HepG2 (cell line): Measurements from ENCODE around the gene FBXO8. TPM values are rescaled to one million over a fixed set of nuclear protein-coding genes. Genes with fewer than 3 reads are reported as not detected.

Experiments
- BHLHE40 ChIP-seq: IDR thresholded peaks from 2 replicates; pipeline ENCODE4 v1.6.1; 2011; ENCODE audit warnings: low read length, improper control_type of control experiment
- DMTF1 ChIP-seq: sonication (generic); formaldehyde crosslinking; IDR thresholded peaks from 2 replicates; pipeline ENCODE4 v1.4.0; 2020; ENCODE audit warnings: mild to moderate bottlenecking, missing genetic modification reagents
- FOXK1 ChIP-seq: sonication (generic); formaldehyde crosslinking; IDR thresholded peaks from 2 replicates; pipeline ENCODE4 v1.4.0; 2020; ENCODE audit warnings: low read depth, missing genetic modification reagents, borderline replicate concordance
- GABPA ChIP-seq, 2 experiments: IDR thresholded peaks; 2 replicates each; pipeline ENCODE4 v1.6.1; 2011 to 2016; ENCODE audit warnings: low read depth in 2 of 2, low read length in 1 of 2, missing biosample characterization in 1 of 2, missing genetic modification characterization in 1 of 2
- POLR2A ChIP-seq, 2 experiments: IDR thresholded peaks; 2 replicates each; pipeline ENCODE4 v1.6.1; 2011; ENCODE audit warnings: low read depth in 2 of 2, low read length in 2 of 2, mild to moderate bottlenecking in 1 of 2, moderate library complexity in 1 of 2; ENCODE audit not compliant: insufficient read depth in 1 of 2
- SNAPC4 ChIP-seq: sonication (generic); formaldehyde crosslinking; IDR thresholded peaks from 2 replicates; pipeline ENCODE4 v1.4.0; 2020; ENCODE audit warnings: mild to moderate bottlenecking, missing genetic modification reagents
- U2AF2 ChIP-seq: fragments of 200-400 bp; formaldehyde crosslinking; IDR thresholded peaks from 2 replicates; pipeline ENCODE4 v1.6.1; 2017; ENCODE audit warnings: low read depth, mild to moderate bottlenecking, low read length
- WIZ ChIP-seq: sonication (generic); formaldehyde crosslinking; IDR thresholded peaks from 2 replicates; pipeline ENCODE4 v1.5.1; 2020; ENCODE audit warnings: mild to moderate bottlenecking, missing genetic modification reagents
- ZNF33A ChIP-seq: sonication (generic); formaldehyde crosslinking; IDR thresholded peaks from 2 replicates; pipeline ENCODE4 v1.5.1; 2020; ENCODE audit warnings: missing genetic modification reagents, mild to moderate bottlenecking, moderate library complexity, borderline replicate concordance
- ZNF503 ChIP-seq: sonication (generic); formaldehyde crosslinking; IDR thresholded peaks from 2 replicates; pipeline ENCODE4 v1.4.0; 2020; ENCODE audit warnings: missing genetic modification reagents
- ZNF562 ChIP-seq: sonication (generic); formaldehyde crosslinking; IDR thresholded peaks from 2 replicates; pipeline ENCODE4 v1.8.0; 2022; ENCODE audit warnings: missing genetic modification reagents, borderline replicate concordance
- ZNF710 ChIP-seq: sonication (generic); formaldehyde crosslinking; IDR thresholded peaks from 2 replicates; pipeline ENCODE4 v1.5.0; 2020; ENCODE audit warnings: mild to moderate bottlenecking, missing genetic modification reagents, borderline replicate concordance
- polyA plus RNA-seq, 8 experiments: library from polyadenylated mRNA; depleted of rRNA in 3 of 8; stranded (reverse) in 7 of 8; unstranded in 1 of 8; fragments of >200 nt; fragmentation: Illumina TruSeq in 4 of 8; extraction: Trizol in 4 of 8; gene quantifications; 2 replicates each; pipeline versions ENCODE4 v1.2.1 to v1.2.3, GENCODE V29; 2011 to 2016; ENCODE audit warnings: low read depth in 4 of 8, missing spikeins in 1 of 8, mixed read lengths in 1 of 8; ENCODE audit not compliant: insufficient read depth in 1 of 8
- total RNA-seq, 5 experiments: library from RNA; depleted of rRNA; stranded (reverse); fragments of >200 nt; fragmentation: Illumina TruSeq; extraction: Trizol; gene quantifications; 2 replicates each; pipeline ENCODE4 v1.2.3, GENCODE V29; 2016; ENCODE audit warnings: low read depth in 1 of 5

FBXO8 gene
- total and polyA plus RNA-seq, 2 of the 13 experiments (the other 11 are each of a cell fraction or from before 2014, with no cell fraction given) = 11.7 to 15.2 TPM

GRCh38 chr4:174283507-174284471, at the start of gene FBXO8, which contains the start of gene CEP44 (continued):
- TF ChIP-seq WIZ (CRISPR knock-in tag) (no peak), GABPA (IDR thresholded peaks at IDR 0.05; ENCODE audit: low read depth, low read length) (peak; percentile 57), GABPA (CRISPR knock-in tag; IDR thresholded peaks at IDR 0.05; ENCODE audit: low read depth) (peak; percentile 96), FOXK1 (CRISPR knock-in tag) (peak; percentile 99), ZNF562 (CRISPR knock-in tag) (no peak), ZNF710 (CRISPR knock-in tag) (peak; percentile 52; the same call in 1 of the 2 replicates), DMTF1 (no peak), ZNF33A (0 out of 2 replicates have a peak, but pooled peaks have one; percentile 60), U2AF2 (0 out of 2 replicates have a peak, but pooled peaks have one; percentile 8), ZNF503 (CRISPR knock-in tag) (peak; percentile 54), BHLHE40 (no peak), SNAPC4 (peak; percentile 66; the same call in 1 of the 2 replicates), POLR2A (IDR thresholded peaks at IDR 0.05; ENCODE audit: insufficient read depth in 1 of 2, low read depth in 2 of 2, low read length in 2 of 2) (peak; percentile 69 to 85)
